Hippocampal formation (tissue), 2 donors: Measurements from ENCODE around the gene FYB1.
"Not testable (repeated sequence)": the region's sequence is repeated elsewhere in the genome, so short reads cannot be mapped to it uniquely, and the experiment has no call there.

ENCODE experiments used
- DNase-seq, 2 donors: peaks; one replicate each; lab custom pipeline; 2025; lab: John Stamatoyannopoulos, UW

Gene FYB1

GRCh38 chr5:39219437-39219836 lies at the start of gene FYB1:
Gene FYB1 (minus strand): TSS chr5:39219563. CDS start chr5:39202960, 16,603 bp downstream.
- peak; percentile 23 to 58 for DNase-seq

DNA sequence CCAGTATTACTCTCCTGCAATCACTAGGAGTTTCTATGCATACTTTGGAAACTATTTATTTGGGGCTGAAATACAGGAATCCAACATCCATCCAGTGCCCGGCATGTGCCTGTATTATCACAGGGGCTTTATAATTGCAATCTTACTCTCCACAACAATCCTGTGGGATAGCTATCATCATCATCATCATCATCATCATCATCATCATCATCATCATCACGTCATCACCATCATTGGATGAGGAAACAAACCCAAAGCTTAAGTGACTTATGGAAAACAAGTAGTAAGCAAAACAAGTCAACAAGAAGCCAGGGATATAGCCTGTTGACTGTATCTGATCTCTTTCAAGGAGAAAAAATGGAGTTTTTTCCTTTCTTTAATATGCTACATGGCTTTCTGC lies 47.8 kb upstream of the FYB1 start:
- no peak for DNase-seq

GRCh38 chr5:39266442-39266841 lies 47.1 kb upstream of the FYB1 start:
- no peak for DNase-seq

DNA sequence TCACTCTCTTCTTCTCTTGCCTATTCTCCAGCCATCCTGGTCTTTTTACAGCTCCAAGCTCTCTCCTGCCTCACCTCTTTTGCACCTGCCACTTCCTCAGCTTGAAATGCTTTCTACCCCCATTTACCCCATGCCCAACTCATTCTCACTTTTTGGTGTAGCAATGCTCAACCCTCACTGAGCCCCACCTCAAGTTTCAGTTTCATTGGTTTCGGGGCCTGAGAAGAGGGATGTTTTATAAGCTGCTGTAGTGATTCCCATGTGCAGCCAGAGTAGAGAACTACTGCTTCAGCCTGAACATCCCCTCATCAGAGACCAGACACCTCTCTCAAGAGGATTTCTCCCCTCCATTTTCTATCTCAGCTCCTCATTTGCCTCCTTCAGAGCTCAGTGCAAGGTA lies 45.2 kb upstream of the FYB1 start:
- DNase-seq = no peak

DNA sequence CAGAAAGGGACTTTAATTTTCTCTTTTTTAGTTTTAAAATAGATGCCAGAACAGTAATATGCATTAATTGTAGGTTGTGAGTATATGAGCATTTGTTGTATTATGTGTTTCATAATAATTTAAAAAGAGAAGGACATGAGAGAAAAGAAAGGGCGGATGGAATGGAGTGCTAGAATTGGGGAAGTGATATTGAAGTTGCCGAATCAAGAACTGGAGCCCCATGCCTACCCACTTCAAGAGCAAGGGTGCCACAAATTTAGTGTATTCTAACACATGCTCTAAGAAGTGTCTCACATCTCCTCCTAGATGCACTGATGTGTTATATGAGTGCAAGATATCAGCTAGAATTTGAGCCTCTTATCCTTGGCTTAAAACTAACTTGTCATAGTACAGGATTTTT lies 43.6 kb upstream of the FYB1 start:
- no peak for DNase-seq

DNA sequence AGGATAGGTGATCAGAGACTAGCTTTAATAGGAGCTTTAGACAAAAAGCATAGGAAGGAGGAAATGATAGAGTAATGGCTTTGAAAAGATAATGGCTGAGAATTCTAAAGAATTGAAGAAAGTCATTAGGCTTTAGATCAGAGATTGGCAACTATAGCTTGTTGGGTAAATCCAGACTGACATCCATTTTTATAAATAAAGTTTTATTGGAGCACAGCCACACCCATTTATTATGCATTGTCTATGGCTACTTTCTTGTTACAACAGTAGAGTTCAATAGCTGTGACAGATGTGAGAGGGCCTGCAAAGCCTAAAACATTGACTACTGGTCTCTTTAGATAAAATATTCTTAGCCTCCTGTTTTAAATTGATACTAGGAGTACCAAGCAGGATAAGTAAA lies 40.7 kb upstream of the FYB1 start:
- no peak for DNase-seq

- DNase-seq = no peak
These were observed 38.2 kb upstream of the FYB1 start for GRCh38 chr5:39257554-39257953.

DNA sequence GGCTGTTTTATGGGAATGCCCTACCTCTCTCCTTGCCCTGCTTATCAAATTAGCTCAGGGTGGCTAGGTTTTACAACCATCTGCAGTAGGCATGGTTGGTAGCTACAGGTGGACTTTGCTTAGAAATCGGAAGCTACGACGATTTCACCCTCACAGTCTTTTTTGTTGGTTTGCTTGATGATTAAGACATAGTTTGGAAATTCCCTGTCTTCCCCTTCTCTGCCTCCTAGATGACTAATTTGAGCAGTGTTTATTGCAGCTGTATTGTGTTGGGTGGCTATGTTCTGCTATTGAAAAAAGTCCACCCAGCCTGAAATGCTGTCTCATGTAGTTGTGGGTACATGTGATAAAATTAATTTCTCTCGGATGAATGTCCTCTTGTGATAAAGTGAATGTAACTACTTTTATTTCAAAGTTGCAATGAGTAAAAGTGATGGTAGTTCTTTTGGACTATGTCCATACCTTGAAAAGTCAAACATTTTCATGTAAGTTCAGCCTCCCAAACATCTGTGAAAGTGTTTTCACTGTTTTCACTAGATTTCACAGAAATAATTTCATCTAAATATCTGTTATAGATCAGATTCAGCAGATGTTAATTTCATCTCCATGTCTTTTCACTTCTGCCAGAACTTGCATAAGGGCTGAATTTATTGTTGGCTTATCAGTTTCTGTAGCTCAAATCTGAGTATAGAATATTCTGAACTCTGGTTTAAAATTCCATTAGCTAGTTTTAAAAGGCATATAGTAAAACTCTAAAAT lies 37.3 kb upstream of the FYB1 start:
- DNase-seq = no peak

- no peak for DNase-seq
These were observed 36.0 kb upstream of the FYB1 start for GRCh38 chr5:39255406-39255805.

- no peak for DNase-seq
These were observed 35.3 kb upstream of the FYB1 start for GRCh38 chr5:39254671-39255070.

GRCh38 chr5:39253196-39253595 lies 33.8 kb upstream of the FYB1 start:
- no peak for DNase-seq

DNA sequence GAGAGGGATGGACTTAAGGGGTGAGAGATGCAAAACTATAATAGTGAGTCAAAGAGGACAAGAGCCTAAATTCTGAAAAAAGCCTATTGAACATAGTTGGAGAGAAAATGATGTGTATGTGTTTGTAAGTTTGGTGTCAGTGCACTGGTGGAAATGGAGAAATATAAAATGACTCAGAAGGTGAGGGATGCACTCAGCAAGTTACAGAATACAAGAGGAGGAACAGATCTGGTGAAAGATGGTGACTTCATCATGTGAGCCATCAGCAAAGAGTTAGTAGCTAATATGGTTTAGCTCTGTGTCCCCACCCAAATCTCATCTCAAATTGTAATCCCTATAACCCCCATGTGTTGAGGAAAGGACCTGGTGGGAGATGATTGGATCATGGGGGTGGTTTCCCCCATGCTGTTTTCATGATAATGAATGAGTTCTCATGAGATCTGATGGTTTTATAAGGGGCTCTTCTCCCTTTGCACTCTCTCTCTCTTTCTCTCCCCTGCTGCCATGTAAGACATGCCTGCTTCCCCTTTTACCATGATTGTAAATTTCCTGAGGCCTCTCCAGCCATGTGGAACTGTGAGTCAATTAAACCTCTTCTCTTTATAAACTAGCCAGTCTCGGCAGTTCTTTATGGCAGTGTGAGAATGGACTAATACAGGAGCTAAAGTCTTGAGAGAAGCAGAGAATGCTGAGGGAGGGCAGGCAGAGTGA lies 30.4 kb upstream of the FYB1 start:
- no peak for DNase-seq

- DNase-seq = no peak
These were observed 29.7 kb upstream of the FYB1 start for GRCh38 chr5:39249069-39249468.

DNA sequence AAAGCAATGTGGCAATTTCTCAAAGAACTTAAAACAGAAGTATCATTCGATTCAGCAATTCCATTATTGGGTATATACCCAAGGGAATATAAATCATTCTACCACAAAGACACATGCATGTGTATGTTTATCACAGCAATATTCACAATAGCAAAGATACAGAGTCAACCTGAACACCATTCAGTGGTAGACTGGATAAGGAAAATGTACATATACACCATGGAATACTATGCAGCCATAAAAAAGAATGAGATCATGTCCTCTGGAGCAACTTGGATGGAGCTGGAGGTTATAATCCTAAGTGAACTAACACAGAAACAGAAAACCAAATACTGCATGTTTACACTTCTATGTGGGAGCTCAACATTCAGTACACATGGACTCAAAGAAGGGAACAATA lies 21.4 kb upstream of the FYB1 start:
- DNase-seq = no peak

- DNase-seq = no peak
These were observed 19.2 kb upstream of the FYB1 start for GRCh38 chr5:39238366-39239105.

DNA sequence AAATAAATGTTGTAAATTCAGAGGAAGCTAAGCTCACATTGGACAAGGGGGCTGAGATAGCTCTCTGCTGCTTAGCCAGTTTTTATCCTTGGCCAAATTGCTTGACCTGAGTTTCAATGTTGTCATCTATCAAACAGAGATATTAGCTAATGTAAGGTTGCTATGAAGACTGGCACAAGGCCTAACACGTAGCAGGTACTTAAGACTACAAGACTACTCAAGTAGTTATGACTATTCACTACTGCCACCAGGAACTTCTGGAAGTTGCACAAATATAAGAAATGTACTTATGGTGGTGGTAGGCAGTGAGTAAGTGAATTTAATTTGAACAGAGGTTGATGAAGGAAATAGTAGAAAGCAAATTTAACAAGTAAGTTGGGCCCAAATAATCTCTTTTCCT lies 17.4 kb upstream of the FYB1 start:
- no peak for DNase-seq

DNA sequence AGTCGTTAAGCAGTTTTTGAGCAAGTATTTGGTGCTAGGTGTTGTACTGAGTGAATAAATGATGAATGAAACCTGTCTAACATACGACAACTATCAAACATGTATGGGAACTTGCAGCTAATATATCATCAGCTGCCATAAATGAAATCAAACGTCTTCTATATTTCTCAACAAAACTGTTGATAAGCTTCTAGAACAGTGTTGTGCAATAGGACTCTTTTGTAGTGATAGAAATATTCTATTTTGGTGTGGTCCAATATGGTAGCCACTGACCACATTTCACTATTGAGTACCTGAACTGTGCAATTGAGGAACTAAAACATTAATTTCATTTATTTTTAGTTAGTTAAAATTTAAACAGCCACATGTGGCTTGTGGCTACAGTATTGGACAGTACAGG lies 16.3 kb upstream of the FYB1 start:
- no peak for DNase-seq

DNA sequence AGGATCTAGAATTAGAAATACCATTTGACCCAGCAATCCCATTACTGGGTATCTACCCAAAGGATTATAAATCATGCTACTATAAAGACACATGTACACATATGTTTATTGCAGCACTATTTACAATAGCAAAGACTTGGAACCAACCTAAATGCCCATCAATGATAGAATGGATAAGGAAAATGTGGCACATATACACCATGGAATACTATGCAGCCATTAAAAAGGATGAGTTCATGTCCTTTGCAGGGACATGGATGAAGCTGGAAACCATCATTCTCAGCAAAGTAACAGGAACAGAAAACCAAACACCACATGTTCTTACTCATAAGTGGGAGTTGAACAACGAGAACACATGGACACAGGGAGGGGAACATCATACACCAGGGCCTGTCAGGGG lies 15.1 kb upstream of the FYB1 start:
- not testable (repeated sequence) for DNase-seq

- DNase-seq = no peak
These were observed 14.4 kb upstream of the FYB1 start for GRCh38 chr5:39233783-39234182.

DNA sequence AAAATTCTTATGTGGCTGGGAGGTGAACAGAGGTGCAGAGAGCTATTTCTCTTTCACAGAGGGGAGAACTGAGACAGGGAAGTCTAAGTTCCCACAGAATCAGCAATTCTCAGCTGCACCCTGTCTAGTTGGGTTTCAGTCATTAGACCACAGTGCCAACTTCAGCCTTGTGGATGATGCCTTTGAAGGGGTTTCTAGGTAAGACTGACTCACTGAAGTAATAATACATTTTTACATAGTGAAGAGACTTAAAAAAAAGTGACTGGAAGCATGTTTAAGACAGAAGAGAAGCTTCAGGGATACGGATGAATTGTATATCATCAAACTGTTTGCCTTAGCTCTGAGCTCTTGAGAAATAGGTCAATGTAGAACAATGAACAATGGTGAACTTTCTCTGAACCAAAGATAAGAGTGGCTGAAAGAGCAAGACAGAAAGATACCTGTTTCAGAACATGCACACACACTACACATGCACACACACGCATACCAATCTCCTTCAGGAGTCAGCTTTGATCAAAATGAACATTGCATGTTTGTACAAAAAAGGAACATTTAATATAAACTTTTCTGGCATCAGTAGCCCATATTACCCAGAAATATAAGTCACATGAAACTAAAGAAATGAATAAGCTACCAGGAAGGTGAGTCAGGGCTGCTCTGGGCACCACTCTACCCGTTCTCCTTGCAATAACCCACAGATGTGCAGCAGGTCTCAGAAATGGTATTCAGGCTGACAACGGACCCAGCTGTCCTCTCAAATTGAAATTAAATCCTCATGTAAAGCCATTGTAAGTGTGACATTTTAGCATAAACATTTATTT lies 12.6 kb upstream of the FYB1 start:
- DNase-seq = peak in 1 of 2 donors; percentile 19

DNA sequence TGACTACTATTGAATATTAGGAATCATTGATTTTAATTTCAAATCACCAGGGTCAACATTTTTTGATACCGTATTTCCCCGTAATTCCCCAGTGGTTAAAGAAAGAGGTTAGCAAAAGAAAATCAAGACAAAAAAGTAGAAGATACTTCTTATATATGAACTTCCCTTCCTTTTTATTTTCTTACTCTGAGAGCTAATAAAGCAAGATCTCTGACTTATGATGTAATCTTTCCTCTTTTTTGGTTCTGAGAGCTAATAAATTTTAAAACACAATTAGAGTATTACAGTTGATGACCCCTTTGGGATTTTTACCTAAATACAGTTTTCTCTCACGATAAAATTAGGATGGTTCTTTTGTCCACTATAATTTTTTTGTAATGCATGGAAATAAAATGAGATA lies 9.2 kb upstream of the FYB1 start:
- no peak for DNase-seq

DNA sequence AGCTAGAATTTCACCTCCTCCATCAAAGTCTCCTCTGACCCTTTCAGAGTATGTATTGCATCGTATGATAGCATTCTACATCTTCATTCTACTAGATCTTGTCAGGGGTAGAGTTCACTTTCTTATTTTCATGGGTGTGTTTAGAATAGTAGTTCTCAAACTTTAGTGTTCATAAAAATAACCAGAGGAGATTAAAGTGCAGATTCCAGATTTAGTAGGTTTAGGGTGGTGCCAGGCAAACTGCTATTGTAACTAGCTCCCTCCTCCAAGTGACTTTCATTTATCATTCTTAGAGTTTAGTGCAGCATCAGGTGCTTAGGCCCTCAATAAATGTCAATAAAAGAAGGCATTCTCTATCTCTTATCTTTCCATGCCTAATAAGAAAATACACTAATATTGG lies 7.2 kb upstream of the FYB1 start:
- no peak for DNase-seq
